Measurements from ENCODE around the gene SLC4A4.
A peak's percentile ranks its signal among the peaks of the same experiment; 100 is the strongest.

The SLC4A4 gene

GRCh38 chr4:71545168-71545567, 206.3 kb downstream of the SLC4A4 start:
- no peak for TF ChIP-seq CTCF (IDR thresholded peaks at IDR 0.05; ENCODE audit: borderline replicate concordance, insufficient read depth, low read depth, low read length)
- H3K4me3 ChIP-seq (ENCODE audit: low read depth, low read length), result no peak overlapping the region

GRCh38 chr4:71549516-71550160, 210.8 kb downstream of the SLC4A4 start:
- no peak for TF ChIP-seq CTCF (IDR thresholded peaks at IDR 0.05; ENCODE audit: borderline replicate concordance, insufficient read depth, low read depth, low read length)
- H3K4me3 ChIP-seq (ENCODE audit: low read depth, low read length), result no peak overlapping the region

GRCh38 chr4:71550220-71551165, 211.7 kb downstream of the SLC4A4 start:
- no peak overlapping the region for H3K4me3 ChIP-seq (ENCODE audit: low read depth, low read length)
- no peak for TF ChIP-seq CTCF (IDR thresholded peaks at IDR 0.05; ENCODE audit: borderline replicate concordance, insufficient read depth, low read depth, low read length)

GRCh38 chr4:71553605-71554004, 214.8 kb downstream of the SLC4A4 start:
- peak; percentile 17; the same call in 1 of the 2 replicates for TF ChIP-seq CTCF (IDR thresholded peaks at IDR 0.05; ENCODE audit: borderline replicate concordance, insufficient read depth, low read depth, low read length)
- H3K4me3 ChIP-seq (ENCODE audit: low read depth, low read length), result no peak overlapping the region

- TF ChIP-seq CTCF (IDR thresholded peaks at IDR 0.05; ENCODE audit: borderline replicate concordance, insufficient read depth, low read depth, low read length), result no peak
- no peak overlapping the region for H3K4me3 ChIP-seq (ENCODE audit: low read depth, low read length)
These were observed 215.2 kb downstream of the SLC4A4 start for GRCh38 chr4:71554025-71554424.

GRCh38 chr4:71558248-71558647, 219.4 kb downstream of the SLC4A4 start:
- no peak overlapping the region for H3K4me3 ChIP-seq (ENCODE audit: low read depth, low read length)
- TF ChIP-seq CTCF (IDR thresholded peaks at IDR 0.05; ENCODE audit: borderline replicate concordance, insufficient read depth, low read depth, low read length), result no peak
